ENCODE results near the gene MYO3B.

MYO3B gene

DNA sequence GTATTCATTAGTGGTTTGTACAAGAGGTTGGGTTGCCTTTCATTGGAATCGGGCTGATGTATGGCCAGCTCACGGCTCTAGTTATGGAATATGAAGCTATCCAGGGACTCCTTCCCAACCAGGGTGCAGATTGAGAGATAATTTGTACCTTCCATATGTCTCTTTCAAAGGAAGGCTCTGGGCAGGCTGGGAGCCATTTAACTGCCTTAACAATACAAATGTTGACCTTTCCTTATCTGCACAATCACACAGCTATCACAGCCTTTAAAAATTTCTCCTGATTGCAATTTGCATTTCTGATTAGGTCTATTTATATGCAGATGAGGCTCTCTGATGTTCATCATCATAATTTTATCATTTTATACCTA is 58.7 kb downstream of the MYO3B start:
- in situ Hi-C loops (cut with MboI; ENCODE audit: low sequenced_read_pairs, unreplicated experiment), result loop anchor here (25.0 kb wide), 1 partner anchor 576 kb away; the partner anchor contains the start of gene GAD1
- no peak for DNase-seq (ENCODE audit: low spot score)
- TF ChIP-seq, protein P1, sequence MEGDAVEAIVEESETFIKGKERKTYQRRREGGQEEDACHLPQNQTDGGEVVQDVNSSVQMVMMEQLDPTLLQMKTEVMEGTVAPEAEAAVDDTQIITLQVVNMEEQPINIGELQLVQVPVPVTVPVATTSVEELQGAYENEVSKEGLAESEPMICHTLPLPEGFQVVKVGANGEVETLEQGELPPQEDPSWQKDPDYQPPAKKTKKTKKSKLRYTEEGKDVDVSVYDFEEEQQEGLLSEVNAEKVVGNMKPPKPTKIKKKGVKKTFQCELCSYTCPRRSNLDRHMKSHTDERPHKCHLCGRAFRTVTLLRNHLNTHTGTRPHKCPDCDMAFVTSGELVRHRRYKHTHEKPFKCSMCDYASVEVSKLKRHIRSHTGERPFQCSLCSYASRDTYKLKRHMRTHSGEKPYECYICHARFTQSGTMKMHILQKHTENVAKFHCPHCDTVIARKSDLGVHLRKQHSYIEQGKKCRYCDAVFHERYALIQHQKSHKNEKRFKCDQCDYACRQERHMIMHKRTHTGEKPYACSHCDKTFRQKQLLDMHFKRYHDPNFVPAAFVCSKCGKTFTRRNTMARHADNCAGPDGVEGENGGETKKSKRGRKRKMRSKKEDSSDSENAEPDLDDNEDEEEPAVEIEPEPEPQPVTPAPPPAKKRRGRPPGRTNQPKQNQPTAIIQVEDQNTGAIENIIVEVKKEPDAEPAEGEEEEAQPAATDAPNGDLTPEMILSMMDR (IDR thresholded peaks at IDR 0.05; ENCODE audit: borderline replicate concordance, control extremely low read depth, extremely low read depth, insufficient read depth, missing control alignments), result no peak

DNA sequence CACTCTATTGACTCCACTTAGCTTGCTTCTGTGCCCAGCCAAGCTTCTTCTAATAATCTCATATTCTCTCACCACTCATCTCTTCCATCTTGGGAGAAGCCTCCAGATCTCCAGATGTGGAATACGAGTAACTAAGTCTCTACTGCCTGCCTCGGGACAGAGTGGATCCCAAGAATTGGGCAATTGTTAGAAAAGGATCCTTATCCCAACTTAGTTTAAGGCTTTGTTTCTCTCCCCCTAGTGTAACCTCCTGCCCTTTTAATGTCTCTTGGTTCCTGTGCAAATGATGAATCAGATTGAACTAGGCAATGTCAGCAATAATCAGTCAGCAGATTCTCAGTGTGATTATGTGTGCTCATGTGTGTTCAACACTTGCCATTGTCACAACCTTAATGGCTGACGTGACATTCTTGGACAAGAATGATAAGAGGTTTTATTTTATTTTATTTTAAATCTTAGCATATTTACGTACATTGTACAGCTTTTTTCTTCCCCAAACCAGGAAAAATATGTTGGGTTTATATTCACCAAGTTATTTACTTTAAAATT is 59.7 kb downstream of the MYO3B start:
- no peak for DNase-seq (ENCODE audit: low spot score)
- TF ChIP-seq, protein P1 (IDR thresholded peaks at IDR 0.05; ENCODE audit: borderline replicate concordance, control extremely low read depth, extremely low read depth, insufficient read depth, missing control alignments), result no peak
- in situ Hi-C loops (cut with MboI; ENCODE audit: low sequenced_read_pairs, unreplicated experiment), result loop anchor here (25.0 kb wide), 1 partner anchor 575 kb away; the partner anchor contains the start of gene GAD1

DNA sequence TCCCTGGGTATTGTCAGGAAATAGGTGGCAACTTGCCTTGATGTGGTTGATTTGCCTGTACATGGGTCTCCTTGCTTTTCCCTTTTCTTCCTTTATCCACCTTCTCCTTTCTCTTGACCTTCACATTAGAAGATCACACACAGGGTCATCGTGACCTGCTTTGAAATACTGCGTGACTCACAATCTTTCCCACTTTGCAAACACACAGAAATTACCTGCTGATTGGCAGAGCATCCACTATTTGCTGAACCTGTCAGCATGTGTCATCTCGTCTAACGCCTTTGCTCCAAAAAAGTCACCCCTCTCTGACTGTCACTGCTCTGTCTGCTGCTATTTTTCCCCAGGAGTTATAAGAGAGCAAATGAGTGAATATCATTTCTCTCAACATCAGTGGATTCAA is 60.8 kb downstream of the MYO3B start:
- TF ChIP-seq, protein P1 (IDR thresholded peaks at IDR 0.05; ENCODE audit: borderline replicate concordance, control extremely low read depth, extremely low read depth, insufficient read depth, missing control alignments), result no peak
- no peak for DNase-seq (ENCODE audit: low spot score)
- in situ Hi-C loops (cut with MboI; ENCODE audit: low sequenced_read_pairs, unreplicated experiment), result loop anchor here (25.0 kb wide), 1 partner anchor 574 kb away; the partner anchor contains the start of gene GAD1

DNA sequence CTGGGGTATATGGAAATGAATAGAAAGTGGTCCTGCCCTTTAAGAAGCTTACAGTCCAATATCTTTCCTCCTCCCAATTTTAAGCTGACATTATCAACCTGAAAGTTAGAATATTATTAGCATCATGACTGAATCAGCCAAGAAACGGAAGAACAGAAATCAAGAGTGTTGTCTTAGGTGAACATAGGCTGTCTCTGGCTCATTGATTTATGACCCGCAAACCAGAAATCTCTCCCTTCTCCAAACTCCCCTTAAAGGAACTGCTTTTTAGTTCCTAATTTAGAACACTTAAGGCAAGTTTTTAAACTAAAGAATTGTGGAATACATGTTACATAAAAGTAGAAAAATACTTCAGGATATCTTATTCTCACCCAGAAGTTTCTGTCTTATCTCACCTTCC is 62.7 kb downstream of the MYO3B start:
- in situ Hi-C loops (cut with MboI; ENCODE audit: low sequenced_read_pairs, unreplicated experiment), result loop anchor here (25.0 kb wide), 1 partner anchor 572 kb away; the partner anchor contains the start of gene GAD1

DNA sequence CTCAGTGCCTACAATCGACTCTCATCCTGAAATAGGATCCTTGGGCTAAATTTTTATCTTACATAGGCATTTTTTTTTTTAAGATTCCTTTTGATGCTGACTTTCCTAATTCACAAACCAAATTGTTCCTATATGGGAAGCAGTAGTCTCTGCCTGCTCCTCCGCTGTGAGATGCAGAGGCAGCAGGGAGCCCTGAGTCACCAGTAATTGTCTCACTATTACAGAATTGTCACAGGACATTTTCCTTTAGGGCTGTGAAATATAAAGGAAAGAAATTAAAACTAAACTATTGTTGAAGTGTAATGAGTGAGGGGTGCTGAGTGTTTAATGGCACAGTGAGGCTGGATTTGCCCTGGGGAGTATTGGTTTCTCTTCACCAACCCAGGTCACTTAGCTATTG is 63.8 kb downstream of the MYO3B start:
- TF ChIP-seq, protein P1 (IDR thresholded peaks at IDR 0.05; ENCODE audit: borderline replicate concordance, control extremely low read depth, extremely low read depth, insufficient read depth, missing control alignments), result no peak
- DNase-seq (ENCODE audit: low spot score), result no peak
- in situ Hi-C loops (cut with MboI; ENCODE audit: low sequenced_read_pairs, unreplicated experiment), result loop anchor here (25.0 kb wide), 1 partner anchor 571 kb away; the partner anchor contains the start of gene GAD1

More for the DNA sequence above, 62.7 kb downstream of the MYO3B start:
- TF ChIP-seq, protein P1 (IDR thresholded peaks at IDR 0.05; ENCODE audit: borderline replicate concordance, control extremely low read depth, extremely low read depth, insufficient read depth, missing control alignments), result no peak
- DNase-seq (ENCODE audit: low spot score), result no peak

DNA sequence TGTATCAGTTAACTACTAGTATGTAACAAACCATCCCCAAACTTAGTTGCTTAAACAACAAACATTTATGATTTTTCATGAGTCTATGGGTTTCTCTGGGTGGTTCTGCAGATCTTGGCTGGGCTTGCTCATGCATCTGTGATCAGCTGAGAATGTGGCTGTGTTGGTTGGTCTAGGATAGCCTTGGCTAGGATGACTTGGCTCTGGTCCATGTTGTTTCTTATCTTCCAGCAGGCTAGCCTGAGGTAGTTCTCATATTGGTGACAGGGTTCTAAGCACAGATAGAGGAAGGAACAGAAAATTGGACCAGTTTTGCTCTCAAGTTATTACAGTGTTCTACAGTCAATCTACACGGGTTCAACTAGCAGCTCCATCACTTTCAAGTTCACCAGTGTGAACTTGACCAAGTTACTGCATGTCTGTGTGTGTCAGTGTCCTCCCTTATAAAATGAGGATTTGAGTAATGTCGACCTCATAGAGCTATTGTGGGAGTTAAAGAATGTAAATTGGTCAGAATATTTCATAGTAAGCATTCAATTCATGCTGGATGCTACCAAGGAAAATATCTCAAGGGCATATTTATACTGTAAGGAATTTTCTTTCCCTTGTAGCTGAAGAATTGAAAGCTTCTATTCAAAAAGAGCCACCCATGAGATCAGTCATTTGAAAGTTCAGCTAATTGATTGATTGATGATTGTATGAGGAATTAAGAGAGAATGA is 65.3 kb downstream of the MYO3B start:
- DNase-seq (ENCODE audit: low spot score), result no peak
- TF ChIP-seq, protein P1 (IDR thresholded peaks at IDR 0.05; ENCODE audit: borderline replicate concordance, control extremely low read depth, extremely low read depth, insufficient read depth, missing control alignments), result no peak
- in situ Hi-C loops (cut with MboI; ENCODE audit: low sequenced_read_pairs, unreplicated experiment), result loop anchor here (25.0 kb wide), 1 partner anchor 569 kb away; the partner anchor contains the start of gene GAD1
